AG20443 (cell line): Measurements from ENCODE around the gene SDR42E1.

ENCODE experiments used
- DNase-seq: peaks from one replicate; pipeline ENCODE4 v3.0.0; 2012; ENCODE audit warnings: low spot score, mixed read lengths

The SDR42E1 gene, protein sequence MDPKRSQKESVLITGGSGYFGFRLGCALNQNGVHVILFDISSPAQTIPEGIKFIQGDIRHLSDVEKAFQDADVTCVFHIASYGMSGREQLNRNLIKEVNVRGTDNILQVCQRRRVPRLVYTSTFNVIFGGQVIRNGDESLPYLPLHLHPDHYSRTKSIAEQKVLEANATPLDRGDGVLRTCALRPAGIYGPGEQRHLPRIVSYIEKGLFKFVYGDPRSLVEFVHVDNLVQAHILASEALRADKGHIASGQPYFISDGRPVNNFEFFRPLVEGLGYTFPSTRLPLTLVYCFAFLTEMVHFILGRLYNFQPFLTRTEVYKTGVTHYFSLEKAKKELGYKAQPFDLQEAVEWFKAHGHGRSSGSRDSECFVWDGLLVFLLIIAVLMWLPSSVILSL

DNA sequence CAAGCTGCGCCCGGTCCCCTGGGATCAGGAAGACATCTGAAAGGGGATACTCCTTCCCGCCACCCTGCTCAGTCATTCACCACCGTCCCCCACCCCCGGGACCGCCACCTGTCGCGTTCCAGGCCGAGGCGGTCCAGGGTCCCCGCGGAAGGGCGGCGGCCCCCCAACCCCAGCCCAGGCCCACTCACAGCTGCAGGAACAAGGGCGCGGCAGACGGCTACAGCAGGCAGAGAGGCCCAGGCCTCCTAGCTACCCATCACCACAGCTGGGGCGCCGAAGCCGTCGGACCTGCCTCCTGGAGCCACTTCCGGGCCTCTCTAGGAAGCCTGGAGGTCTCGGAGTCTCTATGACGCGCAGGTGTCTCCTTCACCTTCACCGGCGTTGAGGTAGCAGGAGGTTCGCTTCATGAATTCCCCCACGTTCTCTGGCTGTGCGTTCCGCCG is at the start of gene SDR42E1:
SDR42E1 (minus strand) TSS at position 272 of the 443 bp plus-strand sequence. CDS start 10,612 bp downstream, outside the sequence.
- DNase-seq = no peak

DNA sequence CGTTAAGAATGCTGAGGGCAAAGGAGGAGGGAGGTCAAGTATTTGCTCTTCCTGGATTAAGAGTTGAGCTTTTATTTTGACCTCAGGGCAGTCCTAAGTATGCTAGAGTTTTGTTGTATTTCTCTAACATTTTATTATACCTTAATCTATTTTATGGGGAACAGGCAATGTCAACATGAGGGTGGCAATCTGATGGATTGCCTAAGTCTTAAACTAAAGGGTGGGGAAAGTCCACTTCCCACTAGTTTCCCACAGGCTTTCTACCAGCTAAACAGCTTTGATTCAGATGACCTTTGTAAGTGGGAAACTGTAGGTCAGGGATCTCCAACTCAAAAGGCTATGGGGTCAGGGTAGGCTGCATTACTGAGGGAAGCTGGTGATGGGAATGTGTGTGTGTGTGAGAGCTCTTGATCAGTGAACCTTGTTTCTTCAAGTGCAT is 48.7 kb upstream of the SDR42E1 start:
- no peak for DNase-seq

DNA sequence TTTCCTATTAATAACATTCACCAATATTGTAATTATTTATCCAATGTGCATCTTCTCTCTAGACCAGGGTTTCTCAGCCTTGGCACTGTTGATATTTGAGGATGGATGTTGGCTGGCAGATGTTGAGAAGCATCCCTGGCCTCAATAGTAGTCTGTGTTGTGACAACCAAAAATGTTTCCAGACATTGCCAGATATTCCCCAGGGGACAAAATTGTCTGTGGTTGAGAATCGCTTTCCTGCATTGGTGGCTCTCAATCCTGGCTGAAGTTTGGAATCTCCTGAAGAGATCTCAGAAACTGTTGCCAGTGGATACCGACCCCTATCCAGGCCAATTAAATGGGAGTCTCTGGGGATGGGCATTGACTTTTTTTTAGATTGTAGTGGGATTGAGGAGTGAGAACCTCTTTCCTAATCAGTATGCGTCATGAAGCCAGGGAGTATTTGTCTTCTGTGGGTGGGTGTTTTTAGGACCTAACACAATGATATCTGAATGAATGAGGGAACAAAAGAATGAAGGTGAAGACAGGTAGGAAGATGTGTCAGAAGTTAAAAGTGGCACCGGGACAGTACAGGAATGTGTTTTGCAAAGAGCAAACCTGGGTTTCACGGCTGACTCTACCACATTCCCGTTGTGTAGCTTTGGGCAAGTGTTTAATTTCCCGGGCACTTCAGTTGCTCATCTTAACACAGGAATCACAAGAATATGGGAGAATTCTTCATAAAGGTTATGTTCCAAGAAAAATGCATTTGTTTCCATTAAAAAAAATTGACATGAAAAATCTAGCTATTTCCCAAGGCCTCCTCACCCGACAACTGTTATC is 48.1 kb upstream of the SDR42E1 start:
- DNase-seq = no peak

DNA sequence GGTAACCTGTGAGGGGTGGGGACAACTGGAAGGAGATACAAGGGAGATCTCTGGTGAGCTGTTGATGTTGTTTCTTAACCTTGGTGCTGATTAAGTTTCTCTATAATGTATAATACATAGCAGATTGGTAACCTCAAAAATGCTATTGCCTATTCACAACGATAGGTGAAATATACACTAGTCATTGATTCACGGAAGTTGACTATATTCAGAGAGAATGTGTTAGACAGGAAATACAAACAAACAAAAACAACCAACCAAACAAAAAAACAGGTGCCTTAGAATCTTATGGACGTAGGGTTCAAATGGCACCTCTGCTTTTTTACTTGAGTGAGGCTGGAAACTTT is 45.3 kb upstream of the SDR42E1 start:
- no peak for DNase-seq

DNA sequence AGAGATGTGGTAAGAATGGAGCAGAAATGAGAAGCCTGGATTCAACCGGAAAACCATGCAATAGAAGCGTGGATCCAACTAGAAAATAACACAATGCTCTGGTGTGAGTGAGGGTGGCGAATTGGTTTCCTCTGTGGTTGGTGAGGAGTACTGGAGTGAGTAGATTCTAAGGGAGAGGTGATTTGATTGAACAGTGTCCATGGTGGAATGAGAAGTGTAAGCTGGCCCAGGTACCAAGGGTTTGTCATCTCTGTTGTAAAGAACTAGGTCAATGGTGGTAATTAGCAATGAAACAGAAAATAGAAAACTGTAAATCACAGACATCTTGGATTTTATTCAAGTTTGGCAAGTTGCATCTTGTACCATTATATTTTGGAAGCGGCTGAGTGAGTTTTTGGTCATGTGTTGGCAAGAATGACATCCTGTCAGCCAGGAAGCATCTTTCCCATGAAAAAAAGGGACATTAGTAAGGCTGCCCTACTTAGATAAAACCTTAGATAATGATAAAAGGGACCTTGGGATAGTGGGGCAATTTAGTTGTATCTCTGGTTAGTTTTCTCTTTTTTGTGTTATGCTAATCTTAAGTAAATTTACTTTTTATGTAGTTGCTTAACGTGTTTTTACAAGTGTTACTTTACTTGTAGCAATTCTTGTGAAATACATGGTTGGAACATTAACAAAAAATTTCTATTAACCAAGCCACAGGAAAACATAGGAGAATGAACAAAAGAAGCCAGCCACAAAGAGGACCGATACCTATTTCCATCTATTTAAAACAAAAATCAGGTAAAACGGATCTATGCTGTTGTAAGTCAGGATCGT is 44.7 kb upstream of the SDR42E1 start:
- DNase-seq = no peak

DNA sequence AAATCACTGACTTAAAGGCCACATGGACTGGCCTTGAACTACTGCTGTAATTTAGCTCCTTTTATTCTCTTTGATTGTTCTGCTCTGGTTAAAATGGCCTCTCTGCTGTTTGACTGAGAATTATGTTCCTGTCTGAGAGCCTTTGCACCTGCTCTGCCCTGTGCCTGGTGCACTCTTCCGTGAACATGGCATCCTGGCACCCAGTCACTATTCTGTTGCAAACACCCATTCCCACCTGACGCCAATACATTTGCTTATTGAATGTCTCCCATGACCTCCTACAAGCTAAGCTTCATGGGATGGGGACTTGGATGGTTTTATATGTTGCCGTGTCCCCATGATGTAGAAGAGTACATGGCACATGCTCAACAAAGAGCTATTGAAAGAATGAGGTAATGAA is 43.8 kb upstream of the SDR42E1 start:
- no peak for DNase-seq

DNA sequence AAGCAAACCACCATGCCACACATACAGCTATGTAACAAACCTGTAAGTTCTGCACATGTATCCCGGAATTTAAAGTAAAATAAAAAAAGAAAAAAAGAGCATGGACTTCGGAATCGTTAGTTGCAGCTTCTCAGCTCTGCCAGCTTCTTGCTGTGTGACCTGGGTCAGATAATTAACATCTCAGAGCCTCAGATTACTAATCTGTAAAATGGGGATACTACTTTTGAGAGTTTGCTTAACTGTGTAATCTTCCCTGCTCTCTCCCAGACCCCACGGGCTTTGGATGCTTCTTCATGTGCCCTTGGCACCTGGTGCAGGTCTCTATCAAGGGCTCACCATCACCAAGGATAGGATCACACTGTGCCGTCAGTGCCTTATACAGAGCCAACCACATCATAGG is 40.4 kb upstream of the SDR42E1 start:
- no peak for DNase-seq

DNA sequence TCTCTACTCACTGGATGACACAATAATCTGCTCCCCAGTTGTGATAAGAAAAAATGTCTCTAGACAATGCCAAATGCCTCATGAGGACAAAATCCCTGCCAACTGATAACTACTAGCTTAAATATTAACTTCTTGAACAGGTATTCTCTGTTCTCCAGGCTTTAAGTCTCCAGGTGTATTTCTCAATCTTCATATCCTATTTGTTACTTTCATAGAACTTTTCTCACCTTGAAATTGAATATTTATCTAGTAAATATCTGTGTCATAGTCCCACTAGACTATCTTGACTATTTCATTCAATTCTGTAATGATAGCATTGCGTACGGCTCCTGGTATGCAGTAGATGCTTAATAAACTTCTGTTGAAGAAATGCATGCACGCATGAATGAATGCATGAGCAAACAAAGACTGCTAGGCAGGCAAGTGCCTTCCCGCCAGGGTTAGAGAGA is 39.7 kb upstream of the SDR42E1 start:
- DNase-seq = no peak

DNA sequence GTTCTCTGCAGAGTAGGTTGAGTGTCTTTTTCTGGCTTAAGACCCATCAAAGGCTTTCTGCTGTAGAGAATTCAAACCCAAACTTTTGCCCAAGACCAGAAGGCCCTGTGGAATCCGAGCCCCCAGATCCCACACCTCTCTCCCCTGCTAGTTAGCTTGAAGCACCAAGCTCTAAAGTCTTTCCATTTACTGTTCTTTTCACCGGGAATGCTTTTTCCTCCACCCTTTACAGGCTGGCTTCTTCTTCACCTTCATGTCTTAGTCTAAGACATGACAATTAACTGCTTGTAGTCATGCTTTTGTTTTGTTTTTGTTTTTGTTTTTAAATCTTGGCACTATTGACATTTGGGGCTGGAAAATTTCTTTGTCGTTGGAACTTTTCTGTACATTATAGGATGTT is 39.2 kb upstream of the SDR42E1 start:
- no peak for DNase-seq

DNA sequence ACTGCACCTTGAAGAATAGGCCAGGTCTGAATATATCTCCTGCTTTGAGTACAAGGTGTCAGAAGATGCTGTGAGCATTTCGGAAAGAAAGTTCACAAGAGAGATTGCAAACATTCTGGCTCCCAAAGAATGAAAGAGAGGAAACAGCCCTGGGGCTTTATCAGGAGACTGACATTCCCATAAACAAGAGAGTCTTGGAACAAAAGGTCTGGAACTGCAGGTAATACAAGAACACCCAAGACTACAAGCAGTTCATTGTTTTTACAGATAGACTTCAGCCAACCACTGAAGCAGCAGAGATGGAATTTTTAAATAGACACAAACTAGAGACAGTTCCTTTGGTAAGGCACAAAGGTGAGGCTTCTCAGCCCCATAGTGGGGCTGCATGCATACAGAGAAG is 38.2 kb upstream of the SDR42E1 start:
- no peak for DNase-seq

DNA sequence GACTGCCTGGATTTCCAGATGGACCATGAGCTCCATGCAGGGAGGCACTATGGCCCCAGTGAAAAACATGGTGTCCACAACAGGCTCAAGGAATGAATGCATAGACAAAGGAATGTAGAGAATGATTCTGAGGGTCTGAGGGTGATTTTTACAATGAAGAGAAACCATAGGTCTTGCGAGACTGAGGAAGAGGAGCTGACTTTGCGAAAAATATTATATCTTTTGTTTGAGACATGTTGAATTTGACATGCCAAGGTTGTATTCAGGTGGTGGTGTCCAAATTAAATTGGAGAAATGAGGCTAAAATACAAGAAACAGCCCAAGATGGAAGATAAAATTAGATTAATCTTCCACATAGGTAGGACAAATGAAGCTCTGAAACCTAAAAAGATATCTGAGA is 36.5 kb upstream of the SDR42E1 start:
- DNase-seq = no peak

DNA sequence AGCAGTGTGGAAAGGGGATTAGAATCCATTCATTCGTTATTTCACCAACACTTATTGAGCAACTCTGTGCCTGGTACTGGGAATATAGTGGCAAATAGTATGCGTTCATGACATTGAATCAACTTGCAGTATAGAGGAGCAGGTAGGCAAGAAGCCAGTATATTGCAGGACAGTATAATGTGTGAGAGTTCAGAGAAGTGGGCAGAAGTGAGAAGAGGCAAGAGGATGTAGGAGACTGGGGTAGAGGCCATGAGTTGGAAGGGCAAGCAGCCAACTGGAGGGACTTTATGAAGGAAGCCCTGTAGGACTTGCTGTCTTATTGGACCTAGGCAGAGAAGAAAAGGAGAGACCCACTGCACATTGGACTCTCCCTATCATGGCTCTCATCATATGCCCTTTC is 36.1 kb upstream of the SDR42E1 start:
- DNase-seq = no peak

DNA sequence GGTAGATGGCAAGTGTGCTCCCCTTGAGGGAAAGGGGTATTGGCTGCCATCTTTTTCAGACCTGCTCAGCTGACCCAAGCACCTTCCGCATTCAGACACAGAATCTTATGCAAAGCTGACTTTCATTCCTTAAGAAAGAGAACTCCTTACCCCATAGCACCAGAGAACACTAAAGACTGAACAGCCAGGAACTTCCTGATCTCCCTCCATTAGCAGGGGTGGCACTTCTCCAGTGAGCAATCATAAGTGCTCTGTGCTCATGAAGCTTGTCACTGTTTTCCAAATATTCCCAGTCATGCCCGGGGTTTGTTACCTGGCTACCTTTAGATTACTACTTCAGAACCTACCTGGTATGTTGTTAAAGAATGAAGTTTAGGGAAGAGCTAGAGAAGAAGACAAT is 35.7 kb upstream of the SDR42E1 start:
- DNase-seq = no peak

DNA sequence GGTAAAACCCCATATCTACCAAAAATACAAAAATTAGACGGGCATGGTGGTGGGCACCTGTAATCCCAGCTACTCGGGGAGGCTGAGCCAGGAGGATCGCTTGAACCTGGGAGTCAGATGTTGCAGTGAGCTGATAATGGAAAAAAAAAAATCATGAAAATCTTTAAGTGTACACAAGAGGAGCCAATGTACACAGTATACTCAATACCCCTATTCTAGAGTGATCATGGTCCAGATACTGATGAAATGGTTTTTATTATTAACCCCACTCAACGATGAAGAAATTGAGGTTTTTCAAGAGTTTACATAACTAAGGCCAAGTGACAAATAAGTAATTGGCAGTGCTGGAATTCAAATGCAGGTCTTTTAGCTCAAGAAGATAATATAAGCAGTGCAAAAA is 35.3 kb upstream of the SDR42E1 start:
- DNase-seq = no peak

DNA sequence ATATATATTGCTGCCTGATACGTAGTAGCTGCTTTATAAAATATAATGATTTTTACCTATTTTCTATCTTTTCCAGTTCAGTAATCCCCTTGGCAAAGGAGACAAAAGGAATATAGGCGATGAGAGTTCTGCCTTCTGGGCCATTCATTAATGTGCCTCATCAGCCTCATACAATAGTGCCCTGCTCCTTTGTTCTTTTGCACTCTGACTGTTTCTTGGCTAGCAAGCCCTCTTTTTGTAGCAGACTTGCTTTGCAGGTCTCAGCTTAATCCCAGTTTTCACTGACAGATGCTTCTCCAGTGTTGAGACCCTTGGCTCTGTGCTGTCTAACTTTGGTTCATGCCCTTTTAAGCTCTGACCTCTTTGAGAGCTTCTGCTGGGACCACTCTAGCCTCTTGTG is 34.2 kb upstream of the SDR42E1 start:
- no peak for DNase-seq

DNA sequence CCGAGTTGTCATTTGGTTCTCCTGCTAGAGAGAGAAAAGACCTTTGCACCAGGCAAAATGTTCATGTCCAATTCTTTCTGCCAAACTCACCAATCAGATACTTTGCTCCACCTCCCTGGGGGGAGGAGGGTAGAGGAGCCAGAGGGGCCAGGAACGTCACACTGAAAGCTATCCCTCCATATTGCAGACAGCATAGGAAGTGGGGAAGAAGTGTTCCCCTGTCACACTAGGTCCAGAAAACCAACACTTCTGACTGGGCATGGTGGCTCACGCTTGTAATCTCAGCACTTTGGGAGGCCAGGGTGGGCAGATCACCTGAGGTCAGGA is 33.3 kb upstream of the SDR42E1 start:
- DNase-seq = no peak

DNA sequence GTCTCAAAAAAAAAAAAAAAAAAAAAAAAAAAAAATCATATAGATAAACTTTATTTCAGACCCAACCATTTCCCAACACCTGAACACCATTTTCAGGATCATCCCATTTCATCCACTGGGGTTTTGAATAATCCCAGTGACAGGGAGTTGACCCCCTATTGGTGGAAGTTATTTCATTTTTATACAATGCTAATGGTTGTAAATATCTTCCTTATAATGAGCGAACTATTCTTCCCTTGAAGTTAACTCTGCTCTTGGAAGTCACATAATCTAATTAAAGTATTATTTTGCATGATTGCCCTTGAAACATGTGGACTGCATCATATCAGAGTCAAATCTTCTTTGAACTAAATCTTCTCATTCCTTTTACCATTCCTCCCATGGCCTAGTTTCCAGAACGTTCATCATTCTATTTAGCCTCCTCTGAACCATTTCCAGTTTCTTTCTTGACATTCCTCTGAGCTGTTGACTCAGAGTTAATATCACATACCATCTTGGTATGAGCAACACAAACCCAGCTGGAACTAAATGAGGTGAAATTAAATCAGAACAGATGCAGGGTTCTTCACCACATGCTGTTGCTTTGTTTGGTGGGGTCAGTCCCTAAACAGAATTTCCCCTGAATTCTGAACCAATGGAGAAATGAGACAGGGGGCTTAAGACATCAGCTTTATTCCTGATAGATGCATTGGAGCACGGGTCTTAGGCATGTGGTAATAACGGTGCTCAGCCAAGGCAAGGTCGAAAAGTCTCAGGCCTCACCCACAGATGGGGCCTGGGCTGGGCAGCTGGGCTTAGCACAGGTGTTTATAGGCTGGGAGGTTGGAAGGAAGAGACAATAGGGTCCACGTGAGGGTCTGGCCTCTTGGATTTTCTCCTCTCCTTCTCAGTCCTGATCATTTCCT is 32.7 kb upstream of the SDR42E1 start:
- DNase-seq = peak; percentile 76

DNA sequence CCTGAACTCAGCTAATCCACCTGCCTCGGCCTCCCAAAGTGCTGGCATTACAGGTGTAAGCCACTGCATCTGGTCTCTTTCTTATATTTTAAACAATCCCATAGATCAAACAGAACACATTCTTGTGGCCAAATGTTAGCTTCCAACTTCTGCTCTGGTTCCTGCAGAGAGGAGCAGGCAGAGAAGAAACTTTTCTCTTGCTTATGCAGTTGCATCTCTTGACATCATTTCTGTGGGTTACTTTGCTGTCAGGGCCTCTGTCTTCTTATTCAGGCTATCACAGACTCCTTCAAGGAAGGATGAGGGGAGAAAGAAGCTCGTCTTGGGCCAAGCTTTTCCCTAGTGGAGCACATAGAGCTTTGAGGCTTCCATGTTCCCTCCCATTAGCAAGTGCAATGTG is 31.6 kb upstream of the SDR42E1 start:
- no peak for DNase-seq

DNA sequence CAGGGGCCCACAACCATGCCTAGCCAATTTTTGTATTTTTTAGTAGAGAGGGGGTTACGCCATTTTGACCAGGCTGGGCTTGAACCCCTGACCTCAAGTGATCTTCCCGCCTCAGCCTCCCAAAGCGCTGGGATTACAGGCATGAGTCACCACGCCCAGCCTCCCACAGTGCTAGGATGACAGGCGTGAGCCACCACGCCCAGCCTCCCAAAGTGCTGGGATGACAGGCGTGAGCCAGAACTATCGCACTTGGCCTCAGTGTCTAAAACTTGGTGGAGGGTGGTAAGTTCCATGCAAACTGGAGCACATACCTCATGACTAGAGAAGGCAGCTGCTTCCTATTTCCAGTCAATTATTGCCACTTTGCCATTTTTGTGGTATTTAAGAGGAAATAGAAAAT is 30.9 kb upstream of the SDR42E1 start:
- no peak for DNase-seq

DNA sequence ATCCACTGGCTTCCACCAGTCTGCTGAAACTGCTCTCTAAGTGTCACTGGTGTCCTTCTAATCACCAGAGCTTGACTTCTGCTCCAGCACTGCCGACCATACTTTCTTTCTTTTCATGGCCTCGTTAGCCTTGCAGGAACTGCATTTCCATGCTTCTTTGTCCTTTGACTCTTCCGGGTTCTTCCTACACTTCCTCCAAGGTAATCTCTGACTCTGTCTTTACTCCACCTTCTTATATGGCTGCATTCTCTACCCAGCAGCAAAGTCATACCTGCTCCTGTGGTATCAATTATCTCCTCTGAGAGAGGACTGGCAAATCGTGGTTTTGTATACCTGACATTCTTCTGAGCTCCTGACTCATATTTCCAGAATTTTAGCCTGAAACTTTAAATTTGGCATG is 30.3 kb upstream of the SDR42E1 start:
- DNase-seq = no peak

DNA sequence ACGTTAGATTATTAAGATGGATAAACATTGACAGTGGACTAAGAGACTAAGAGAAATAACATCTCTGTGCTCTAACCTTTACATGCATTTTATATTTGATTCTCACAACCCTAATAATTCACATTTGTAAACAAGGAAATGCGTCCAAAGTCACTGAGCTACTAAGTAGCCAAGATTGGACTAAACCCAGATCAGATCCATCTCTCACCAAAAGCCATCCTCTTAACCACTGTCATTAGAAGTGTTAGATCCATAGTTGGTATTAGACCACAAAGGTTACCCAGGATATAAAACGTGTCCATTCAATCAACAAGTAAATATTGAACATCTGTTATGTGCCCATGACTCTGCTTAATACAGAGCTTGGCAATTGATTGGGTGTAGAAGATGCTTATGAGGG is 29.0 kb upstream of the SDR42E1 start:
- DNase-seq = no peak

DNA sequence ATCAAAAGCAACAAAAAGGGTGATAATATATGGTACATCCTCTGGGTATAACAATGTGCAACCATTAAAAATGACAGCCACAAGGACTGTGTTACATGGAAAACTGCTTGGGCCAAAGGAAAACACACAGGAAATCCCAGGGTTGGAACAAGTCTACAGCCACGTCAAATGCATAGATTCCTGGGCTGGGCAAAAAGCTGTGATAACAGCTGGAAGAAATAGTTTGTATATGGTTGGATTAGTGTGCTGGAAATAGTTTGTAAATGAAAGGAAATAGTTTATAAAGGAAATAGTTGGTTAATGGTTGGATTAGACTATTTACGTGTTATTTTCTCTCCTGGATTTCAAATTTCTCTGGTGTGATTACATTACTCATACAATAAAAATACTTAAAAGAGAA is 26.4 kb upstream of the SDR42E1 start:
- no peak for DNase-seq
